ENCODE data around the gene G0S2. TPM values are rescaled to one million over a fixed set of nuclear protein-coding genes. Genes with fewer than 3 reads are reported as not detected.
A peak's percentile ranks its signal among the peaks of the same experiment; 100 is the strongest.

Gene G0S2
- total RNA-seq, 1 experiment from 2014 or later = 620 TPM

- intact Hi-C loops (cut with micrococcal nuclease) = no loop called here
- H3K4me2 ChIP-seq (ENCODE audit: low read length) = no peak overlapping the region
- DNase-seq (no peak), ATAC-seq (no peak; the same call in 1 of the 2 replicates)
- H3K4me1 ChIP-seq (ENCODE audit: insufficient read depth, low read length) = no peaks in the 10 kb centered on the region; the same call in 1 of the 2 replicates
- ChIA-PET POLR2A (ENCODE audit: unreplicated experiment) (no interaction called here), CTCF (no interaction called here)
- peaks cover 14% of the 10 kb centered on the region for H3K79me2 ChIP-seq (ENCODE audit: low read length)
- no peak overlapping the region for H3K4me3 ChIP-seq (ENCODE audit: low read length)
- peaks cover 45% of the 10 kb centered on the region for H4K20me1 ChIP-seq (ENCODE audit: low read length)
- H3F3A ChIP-seq (ENCODE audit: low read length, unreplicated experiment) = peaks cover 35% of the 10 kb centered on the region
- H3K9ac ChIP-seq (ENCODE audit: low read length) = no peak overlapping the region
- H3K9me2 ChIP-seq (replicated peaks; ENCODE audit: low read length) = no peaks in the 10 kb centered on the region
- peaks cover 99% of the 10 kb centered on the region for H3K36me3 ChIP-seq (ENCODE audit: low read depth, low read length)
- TF ChIP-seq EZH2 (IDR thresholded peaks at IDR 0.05; ENCODE audit: low read length, unreplicated experiment) = no peak
- no peak for TF ChIP-seq CTCF (conservative IDR thresholded peaks at IDR 0.05; ENCODE audit: low read depth, low read length)
- TF ChIP-seq EZH2phosphoT487 (IDR thresholded peaks at IDR 0.05; ENCODE audit: borderline replicate concordance, low read length) = no peak
- H3K27ac ChIP-seq (ENCODE audit: low read length) = peak overlapping the region; percentile 14; the same call in 1 of the 2 replicates
- no TSS peak for BruUV-seq (replicated peaks)
- H3K27me3 ChIP-seq (ENCODE audit: low read length) = no peaks in the 10 kb centered on the region
- no peak overlapping the region for H2AFZ ChIP-seq (ENCODE audit: low read length)
- no peaks in the 10 kb centered on the region for H3K9me3 ChIP-seq (ENCODE audit: low read length)
Observed at GRCh38 chr1:209634005-209634737, 41.0 kb upstream of the G0S2 start.

GRCh38 chr1:209635850-209636249 lies 39.4 kb upstream of the G0S2 start:
- Histone ChIP-seq H3K79me2 (ENCODE audit: low read length) (peaks cover 28% of the 10 kb centered on the region), H3K4me3 (ENCODE audit: low read length) (no peak overlapping the region), H3K9me3 (ENCODE audit: low read length) (no peaks in the 10 kb centered on the region), H3F3A (ENCODE audit: low read length, unreplicated experiment) (peaks cover 28% of the 10 kb centered on the region), H3K36me3 (ENCODE audit: low read depth, low read length) (peaks cover 93% of the 10 kb centered on the region), H4K20me1 (ENCODE audit: low read length) (peaks cover 45% of the 10 kb centered on the region), H3K9ac (ENCODE audit: low read length) (no peak overlapping the region), H3K4me1 (ENCODE audit: insufficient read depth, low read length) (no peaks in the 10 kb centered on the region; the same call in 1 of the 2 replicates), H3K27ac (ENCODE audit: low read length) (no peak overlapping the region), H2AFZ (ENCODE audit: low read length) (no peak overlapping the region), H3K4me2 (ENCODE audit: low read length) (no peak overlapping the region), H3K27me3 (ENCODE audit: low read length) (no peaks in the 10 kb centered on the region), H3K9me2 (replicated peaks; ENCODE audit: low read length) (no peaks in the 10 kb centered on the region)
- CTCF ChIA-PET = interaction anchor here (1.1 kb wide), 1 partner anchor 66 kb away, joined by 4 read pairs; no protein-coding TSS in a partner anchor
- DNase-seq (no peak), ATAC-seq (no peak)
- POLR2A ChIA-PET (ENCODE audit: unreplicated experiment) = interaction anchor here (0.5 kb wide), 1 partner anchor 50 kb away, joined by 6 read pairs; no protein-coding TSS in a partner anchor
- TF ChIP-seq CTCF (conservative IDR thresholded peaks at IDR 0.05; ENCODE audit: low read depth, low read length) = no peak
- no peak for TF ChIP-seq EZH2 (IDR thresholded peaks at IDR 0.05; ENCODE audit: low read length, unreplicated experiment)
- no peak for TF ChIP-seq EZH2phosphoT487 (IDR thresholded peaks at IDR 0.05; ENCODE audit: borderline replicate concordance, low read length)
- intact Hi-C loops (cut with micrococcal nuclease) = no loop called here
- BruUV-seq (replicated peaks) = no TSS peak

GRCh38 chr1:209641832-209642172 lies 33.4 kb upstream of the G0S2 start:
- Histone ChIP-seq H3K79me2 (ENCODE audit: low read length) (peaks cover 87% of the 10 kb centered on the region), H3K4me2 (ENCODE audit: low read length) (no peak overlapping the region), H3K9me2 (replicated peaks; ENCODE audit: low read length) (no peaks in the 10 kb centered on the region), H4K20me1 (ENCODE audit: low read length) (peaks cover 86% of the 10 kb centered on the region), H3K9ac (ENCODE audit: low read length) (no peak overlapping the region), H3K36me3 (ENCODE audit: low read depth, low read length) (peaks cover 89% of the 10 kb centered on the region), H3K27ac (ENCODE audit: low read length) (no peak overlapping the region), H3K27me3 (ENCODE audit: low read length) (no peaks in the 10 kb centered on the region), H3K9me3 (ENCODE audit: low read length) (no peaks in the 10 kb centered on the region), H3K4me1 (ENCODE audit: insufficient read depth, low read length) (peaks cover 32% of the 10 kb centered on the region), H2AFZ (ENCODE audit: low read length) (no peak overlapping the region), H3F3A (ENCODE audit: low read length, unreplicated experiment) (peaks cover 25% of the 10 kb centered on the region), H3K4me3 (ENCODE audit: low read length) (no peak overlapping the region)
- no peak for ATAC-seq
- TF ChIP-seq CTCF (conservative IDR thresholded peaks at IDR 0.05; ENCODE audit: low read depth, low read length) (no peak), EZH2 (IDR thresholded peaks at IDR 0.05; ENCODE audit: low read length, unreplicated experiment) (no peak), EZH2phosphoT487 (IDR thresholded peaks at IDR 0.05; ENCODE audit: borderline replicate concordance, low read length) (no peak)
- intact Hi-C loops (cut with micrococcal nuclease) = no loop called here
- CTCF ChIA-PET = interaction anchor here (0.6 kb wide), 1 partner anchor 72 kb away, joined by 3 read pairs; no protein-coding TSS in a partner anchor
- POLR2A ChIA-PET (ENCODE audit: unreplicated experiment) = no interaction called here
- BruUV-seq (replicated peaks) = no TSS peak
- no peak for DNase-seq

All from PC-3 (cell line).